Measurements from ENCODE around the gene OR1A1.
"Not testable (repeated sequence)": the region's sequence is repeated elsewhere in the genome, so short reads cannot be mapped to it uniquely, and the experiment has no call there.

OR1A1 gene, protein sequence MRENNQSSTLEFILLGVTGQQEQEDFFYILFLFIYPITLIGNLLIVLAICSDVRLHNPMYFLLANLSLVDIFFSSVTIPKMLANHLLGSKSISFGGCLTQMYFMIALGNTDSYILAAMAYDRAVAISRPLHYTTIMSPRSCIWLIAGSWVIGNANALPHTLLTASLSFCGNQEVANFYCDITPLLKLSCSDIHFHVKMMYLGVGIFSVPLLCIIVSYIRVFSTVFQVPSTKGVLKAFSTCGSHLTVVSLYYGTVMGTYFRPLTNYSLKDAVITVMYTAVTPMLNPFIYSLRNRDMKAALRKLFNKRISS

DNA sequence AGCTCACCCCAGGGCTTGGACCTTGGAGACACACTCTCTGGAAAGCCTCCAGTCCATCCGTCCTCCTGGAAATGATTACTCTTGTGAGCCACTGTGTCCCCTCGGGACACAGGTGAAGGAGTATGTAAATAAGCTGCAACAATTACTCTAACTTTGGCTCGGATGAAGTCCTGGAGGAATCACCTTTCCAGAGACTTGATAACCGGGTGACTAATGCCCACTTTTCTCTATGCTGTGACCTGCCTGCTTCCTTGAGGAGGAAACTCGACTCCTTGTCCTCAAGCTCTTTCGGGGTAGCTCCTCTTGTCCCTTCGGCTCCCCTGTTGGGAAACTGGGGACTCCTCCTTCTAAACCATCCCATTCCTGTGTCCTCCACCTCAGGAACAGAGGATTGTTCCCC is at the start of gene OR1A1:
Gene OR1A1 (plus strand): TSS at position 301 of the 400 bp plus-strand sequence. CDS start 7,954 bp downstream, outside the sequence.
- DNase-seq (ENCODE audit: low spot score) = no peak

DNA sequence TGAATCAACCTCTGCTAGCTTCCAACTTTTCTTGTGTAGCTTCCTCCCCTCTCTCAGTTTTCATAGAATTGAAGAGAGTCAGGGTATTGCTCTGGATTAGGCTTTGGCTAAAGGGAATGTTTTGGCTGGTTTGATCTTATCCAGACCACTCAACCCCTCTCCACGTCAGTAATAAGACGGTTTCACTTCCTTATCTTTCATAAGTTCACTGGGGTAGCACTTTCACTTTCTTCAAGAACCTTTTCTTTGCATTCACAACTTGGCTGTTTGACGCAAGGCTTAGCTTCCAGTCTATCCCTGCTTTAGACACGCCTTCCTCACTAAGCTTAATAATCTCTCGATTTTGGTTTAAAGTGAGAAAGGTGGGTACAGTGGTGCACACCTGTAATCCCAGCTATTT is 39.9 kb upstream of the OR1A1 start:
- no peak for DNase-seq (ENCODE audit: low spot score)

DNA sequence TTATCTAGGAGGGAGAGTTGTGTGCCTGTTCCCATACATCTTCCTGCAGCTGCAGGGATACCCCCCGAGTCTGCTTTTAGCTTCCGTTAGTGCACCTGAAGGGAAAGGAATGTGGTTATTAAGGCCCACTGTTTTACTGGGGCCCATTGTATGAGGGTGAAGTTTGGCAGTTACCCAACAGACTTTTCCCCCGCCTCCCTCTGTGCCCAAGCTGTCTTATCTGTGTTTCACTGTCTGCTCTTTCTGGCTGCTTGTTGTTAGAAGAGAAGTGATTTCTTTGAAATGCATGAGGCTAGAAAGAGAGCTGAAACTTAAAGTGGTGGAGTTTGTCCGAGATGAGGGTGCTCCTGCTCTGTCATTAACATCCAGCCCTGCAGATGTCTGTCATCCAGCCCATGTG is 17.5 kb upstream of the OR1A1 start:
- DNase-seq (ENCODE audit: low spot score) = no peak

DNA sequence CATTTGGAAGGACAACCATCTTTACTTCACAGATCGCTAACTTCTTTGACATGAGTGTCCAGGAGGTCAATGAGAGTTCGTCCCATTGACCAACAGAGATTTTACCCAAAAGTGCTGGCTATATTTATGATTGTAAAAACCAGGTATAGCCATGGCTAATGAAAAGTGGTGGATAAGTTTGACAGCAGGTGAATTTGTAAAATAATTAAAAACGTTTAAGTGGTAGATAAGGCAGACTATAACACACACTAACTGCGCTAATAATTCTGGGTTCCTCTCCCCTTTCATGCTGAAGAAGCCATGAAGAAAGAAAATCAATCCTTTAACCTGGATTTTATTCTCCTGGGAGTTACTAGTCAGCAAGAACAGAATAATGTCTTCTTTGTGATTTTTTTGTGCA is 10.2 kb upstream of the OR1A1 start, which contains the start of gene OR1A2:
Gene OR1A2 (plus strand): TSS at position 301 of the 400 bp plus-strand sequence. CDS start 0 bp downstream, at position 301.
- DNase-seq (ENCODE audit: low spot score) = no peak

DNA sequence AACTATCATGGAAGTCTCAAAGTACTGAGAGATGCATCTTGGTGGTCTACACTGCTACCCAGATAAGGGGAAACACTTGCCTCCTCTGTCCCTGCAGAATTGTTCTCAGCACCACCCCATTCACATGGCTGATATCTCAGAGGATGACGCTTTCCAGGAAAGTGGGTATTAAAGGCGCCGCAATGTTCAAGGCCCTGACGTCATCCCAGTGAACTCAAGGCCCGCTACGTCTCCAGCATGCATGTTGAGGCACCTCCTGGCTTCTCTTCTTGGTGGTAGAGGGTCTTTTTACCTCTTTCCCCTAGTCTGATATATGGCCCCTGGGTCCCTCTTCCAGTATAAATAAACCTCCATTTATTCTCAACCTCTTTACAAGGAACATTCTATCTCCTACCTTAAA is 1.0 kb downstream of the OR1A1 start:
- DNase-seq (ENCODE audit: low spot score) = no peak

DNA sequence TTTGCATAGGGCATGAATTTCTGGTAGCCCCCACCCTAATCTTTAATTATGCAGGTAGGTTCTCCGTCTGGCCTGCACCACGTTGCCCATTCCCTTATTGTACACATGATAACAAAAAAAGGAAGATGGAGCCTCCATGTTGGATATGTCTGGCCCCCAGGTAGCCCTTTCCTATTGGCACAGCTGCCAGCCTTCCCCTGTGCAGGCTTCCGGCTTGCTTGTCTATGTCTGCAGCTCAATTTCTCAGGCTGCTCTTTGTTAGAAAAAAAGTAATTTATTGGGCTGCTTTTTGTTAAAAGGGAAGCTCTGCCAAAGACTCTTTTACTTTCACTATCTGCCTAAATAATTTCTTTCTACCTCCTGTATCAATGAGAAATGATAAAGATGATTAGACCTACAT is 5.5 kb downstream of the OR1A1 start:
- no peak for DNase-seq (ENCODE audit: low spot score)

DNA sequence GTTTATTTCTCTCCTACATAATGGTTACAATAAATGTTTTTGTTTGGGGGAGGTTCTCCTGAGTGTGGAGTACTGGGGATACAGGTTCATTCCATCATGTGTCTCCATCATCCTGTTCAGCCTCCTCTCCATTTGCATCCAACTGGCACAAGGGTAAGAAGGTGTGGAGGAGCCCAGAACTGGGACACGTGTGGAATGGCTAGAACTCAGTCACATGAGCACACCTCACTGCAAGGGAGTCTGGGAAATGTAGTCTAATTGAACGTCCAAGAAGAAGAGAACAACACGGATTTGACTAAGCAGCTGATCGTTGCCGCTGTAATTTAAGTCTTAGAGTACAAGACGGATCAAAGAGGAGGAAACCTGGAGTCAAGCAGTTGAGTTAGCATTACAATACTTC is 6.1 kb downstream of the OR1A1 start:
- DNase-seq (ENCODE audit: low spot score) = no peak

DNA sequence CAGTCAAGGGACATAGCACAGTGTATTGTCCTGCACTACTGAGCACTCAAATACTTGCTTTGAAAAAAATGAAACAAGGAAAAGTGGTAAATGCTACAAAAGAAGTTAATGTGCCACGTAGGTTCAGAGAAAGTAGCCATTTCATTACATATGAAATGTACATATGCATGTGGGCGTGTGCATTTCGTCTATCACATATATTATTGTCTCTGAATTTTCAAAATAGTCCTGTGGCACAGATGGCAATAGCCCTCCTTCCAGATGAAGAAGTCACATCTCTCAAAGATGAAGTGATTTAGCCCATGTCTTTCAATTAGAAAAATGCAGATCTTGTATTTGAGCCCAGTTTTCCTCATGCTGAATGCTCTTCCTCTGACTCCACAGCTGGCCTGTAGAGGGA is 12.5 kb downstream of the OR1A1 start:
- not testable (repeated sequence) for DNase-seq (ENCODE audit: low spot score)

DNA sequence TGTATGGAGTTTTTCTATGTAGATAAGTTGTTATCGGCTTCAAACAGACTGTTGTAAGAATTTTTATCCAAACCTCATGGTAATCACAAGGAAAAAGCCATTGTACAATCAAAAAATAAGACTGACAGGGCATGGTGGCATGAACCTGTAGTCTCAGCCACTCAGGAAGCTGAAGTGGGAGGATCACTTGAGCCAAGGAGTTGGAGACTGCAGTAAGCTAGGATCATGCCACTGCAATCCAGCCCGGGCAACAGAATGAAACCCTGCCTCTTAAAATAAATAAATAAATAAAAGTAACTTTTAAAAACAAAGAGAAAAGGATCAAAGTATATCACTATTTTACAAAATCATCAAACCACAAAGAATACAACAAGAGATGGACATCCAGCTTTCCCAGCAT is 14.4 kb downstream of the OR1A1 start:
- DNase-seq (ENCODE audit: low spot score) = no peak

DNA sequence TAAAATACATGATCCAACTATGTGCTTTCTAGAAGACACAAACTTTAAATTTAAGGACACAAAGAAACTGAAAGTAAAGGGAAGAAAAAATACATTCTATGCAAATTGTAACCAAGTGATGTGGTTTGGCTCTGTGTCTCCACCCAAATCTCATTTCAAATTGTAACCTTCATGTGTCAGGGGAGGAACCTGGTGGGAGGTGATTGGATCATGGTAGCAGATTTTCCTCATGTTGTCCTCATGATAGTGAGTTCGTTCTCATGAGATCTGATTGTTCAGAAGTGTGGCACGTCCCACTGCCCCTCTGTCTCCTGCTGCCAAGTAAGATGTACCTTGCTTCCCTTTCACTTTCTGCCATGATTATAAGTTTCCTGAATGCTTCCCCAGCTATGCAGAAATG is 15.0 kb downstream of the OR1A1 start:
- no peak for DNase-seq (ENCODE audit: low spot score)

DNA sequence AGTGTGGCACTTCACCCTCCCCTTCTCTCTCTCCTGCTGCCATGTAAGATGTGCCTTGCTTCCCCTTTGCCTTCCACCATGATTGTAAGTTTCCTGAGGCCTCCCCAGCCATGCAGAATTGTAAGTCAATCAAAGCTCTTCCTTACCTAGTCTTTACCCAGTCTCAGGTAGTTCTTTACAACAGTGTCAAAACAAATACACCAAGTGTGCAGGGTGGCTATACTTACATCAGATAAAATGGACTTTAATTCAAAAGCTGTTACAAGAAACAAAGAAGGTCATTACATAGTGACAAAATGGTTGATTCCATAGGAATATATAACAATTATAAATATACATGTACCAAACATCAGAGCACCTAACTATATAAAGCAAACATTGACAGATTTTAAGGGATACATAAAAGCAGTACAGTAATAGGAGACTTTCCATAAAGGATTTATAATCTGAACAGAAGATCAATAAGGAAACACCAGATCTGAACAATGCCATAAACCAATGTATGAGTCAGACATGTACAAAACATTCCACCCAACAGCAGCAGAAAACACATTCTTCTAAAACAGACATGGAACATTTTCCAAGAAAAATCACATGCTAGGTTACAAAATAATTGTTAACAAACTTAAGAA is 17.4 kb downstream of the OR1A1 start:
- not testable (repeated sequence) for DNase-seq (ENCODE audit: low spot score)

DNA sequence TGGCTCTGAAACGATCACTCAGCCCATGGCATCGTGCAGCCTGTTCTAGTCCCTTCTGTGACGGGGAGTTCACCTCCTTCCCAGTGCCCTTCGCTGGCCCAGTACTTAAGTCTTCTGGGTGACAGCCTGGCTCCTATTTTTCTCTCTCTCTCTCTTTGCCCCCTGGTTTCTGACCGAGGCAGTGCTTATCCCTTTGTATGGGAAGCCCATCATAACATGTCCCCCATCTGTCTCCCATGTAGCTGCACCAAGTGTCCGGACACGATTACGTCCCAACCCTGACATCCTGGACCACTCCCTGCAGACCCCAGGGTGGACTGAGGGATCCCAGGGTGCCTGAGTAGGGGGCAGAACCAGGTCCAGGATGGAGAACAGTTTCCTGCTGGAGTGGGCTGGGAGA is 24.8 kb downstream of the OR1A1 start:
- not testable (repeated sequence) for DNase-seq (ENCODE audit: low spot score)

DNA sequence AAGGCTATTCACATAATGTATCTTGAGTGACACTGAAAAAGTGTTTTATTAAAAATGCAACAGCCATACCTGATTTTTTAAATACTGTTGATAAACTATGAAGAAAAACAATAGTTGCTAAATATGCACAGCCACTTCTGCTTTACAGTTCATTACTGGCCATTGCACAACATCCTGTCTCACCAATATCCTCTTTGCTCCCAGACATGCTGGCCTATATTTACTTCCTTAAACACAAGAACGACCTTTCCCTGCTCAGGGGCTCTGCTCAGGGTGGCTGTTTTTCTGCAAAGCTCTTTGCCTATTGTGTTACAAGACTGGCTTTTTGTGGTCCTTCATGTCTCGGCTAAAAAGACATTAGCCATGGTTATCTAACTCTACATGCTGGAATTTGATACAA is 31.2 kb downstream of the OR1A1 start:
- not testable (repeated sequence) for DNase-seq (ENCODE audit: low spot score)

DNA sequence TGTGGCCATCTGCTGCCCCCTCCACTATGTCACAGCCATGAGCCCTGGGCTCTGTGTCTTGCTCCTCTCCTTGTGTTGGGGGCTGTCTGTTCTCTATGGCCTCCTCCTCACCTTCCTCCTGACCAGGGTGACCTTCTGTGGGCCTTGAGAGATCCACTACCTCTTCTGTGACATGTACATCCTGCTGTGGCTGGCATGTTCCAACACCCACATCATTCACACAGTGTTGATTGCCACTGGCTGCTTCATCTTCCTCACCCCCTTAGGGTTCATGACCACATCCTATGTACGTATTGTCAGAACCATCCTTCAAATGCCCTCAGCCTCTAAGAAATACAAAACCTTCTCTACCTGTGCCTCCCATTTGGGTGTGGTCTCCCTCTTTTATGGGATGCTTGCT is 33.6 kb downstream of the OR1A1 start:
- not testable (repeated sequence) for DNase-seq (ENCODE audit: low spot score)

DNA sequence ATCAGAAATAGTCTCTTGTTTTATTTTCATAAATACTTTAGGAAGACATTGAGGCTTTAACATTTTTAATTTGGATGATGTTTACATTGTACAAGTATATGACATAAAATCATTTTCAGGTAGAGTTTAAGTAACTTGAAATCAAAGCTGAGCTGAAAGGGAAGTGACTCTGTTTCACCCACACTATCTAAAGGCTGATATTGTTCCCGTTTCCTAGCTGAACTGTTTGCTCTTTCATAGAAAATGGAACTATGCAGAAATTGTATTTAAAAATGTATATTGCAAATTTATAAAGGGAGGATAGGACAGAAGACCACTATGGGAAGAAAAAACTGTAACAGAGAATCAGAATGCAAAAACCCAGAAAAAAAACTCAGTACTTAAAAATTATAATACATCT is 37.4 kb downstream of the OR1A1 start:
- DNase-seq (ENCODE audit: low spot score) = not testable (repeated sequence)

DNA sequence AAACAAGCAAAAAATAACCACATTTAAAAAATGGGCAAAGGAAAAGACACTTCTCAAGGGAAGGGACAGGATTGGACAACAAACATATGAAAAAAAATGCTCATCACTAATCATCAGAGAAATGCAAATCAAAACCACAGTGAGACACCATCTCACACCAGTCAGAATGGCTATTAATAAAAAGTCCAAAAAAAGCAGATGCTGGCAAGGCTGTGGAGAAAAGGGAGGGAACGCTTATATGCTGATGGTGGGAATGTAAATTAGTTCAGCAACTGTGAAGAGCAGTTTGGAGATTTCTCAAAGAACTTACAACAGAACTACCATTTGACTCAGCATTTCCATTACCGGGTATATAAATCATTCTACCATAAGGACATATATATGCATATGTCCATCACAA is 41.5 kb downstream of the OR1A1 start:
- DNase-seq (ENCODE audit: low spot score) = not testable (repeated sequence)

DNA sequence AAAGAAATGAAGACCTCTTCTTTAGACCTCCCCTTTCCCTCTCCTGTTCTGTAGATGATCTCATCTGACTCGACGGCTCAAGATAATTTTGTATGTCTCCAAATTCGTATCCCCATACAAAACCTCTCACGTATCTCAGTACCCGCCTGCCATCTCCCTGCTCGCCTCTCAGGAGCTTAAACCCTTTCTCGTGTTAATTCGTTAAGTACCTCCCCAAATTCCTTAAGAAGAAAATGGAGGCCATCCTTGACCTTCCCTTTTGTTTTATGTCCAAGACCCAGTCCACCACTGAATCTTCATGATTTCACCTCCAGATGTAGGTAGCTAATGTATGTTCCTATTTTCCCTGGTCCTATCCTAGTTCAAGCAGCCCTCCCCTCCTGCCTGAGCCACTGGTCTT is 49.1 kb downstream of the OR1A1 start:
- no peak for DNase-seq (ENCODE audit: low spot score)

DNA sequence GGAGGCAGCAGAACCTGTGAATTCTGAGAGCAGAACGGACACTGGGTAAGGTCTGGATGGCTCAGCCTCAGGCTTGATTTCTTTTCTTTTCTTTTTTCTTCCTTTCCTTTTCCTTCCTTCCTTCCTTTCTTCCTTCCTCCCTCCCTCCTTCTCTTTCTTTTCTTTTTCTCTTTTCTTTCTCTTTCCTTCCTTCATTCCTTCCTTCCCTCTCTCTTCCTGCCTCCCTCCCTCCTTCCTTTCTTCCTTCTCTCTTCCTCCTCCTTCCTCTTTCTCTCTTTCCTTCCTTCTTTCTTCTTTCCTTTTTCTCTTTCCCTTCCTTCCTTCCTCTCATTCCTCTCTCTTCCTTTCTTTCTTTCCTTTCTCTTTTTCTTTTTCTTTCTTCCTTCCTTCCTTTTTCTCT is 52.7 kb downstream of the OR1A1 start:
- no peak for DNase-seq (ENCODE audit: low spot score)

DNA sequence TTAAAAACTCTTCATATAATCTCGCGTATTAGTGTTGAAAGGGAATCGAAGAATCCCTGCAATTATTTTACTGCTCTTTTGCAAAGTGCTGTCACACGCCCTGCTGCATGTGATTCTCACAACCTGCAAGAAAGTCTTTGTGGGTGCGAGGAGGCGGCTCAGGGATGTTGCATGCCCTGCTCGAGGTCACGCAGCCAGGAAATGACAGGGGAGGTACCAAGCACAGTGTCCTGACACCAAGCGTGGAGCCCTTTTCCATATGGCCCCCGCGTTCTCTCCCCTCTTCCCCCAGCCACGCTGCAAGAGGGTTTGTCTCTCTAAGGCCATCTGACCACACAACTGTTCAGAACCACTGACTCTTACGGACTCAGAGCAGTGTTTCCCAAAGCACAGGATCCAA is 53.1 kb downstream of the OR1A1 start:
- no peak for DNase-seq (ENCODE audit: low spot score)
